Middle frontal gyrus (tissue), 1 donor: ENCODE results near the gene CD58.

Experiments
- DNase-seq: peaks from one replicate; pipeline ENCODE4 v3.0.0-alpha.2; 2015; ENCODE audit warnings: low spot score; ENCODE audit errors: extremely low spot score

Gene CD58

GRCh38 chr1:116472431-116472961, 98.3 kb downstream of the CD58 start:
- no peak for DNase-seq

- DNase-seq, result no peak
Measured at GRCh38 chr1:116471241-116471640, 99.6 kb downstream of the CD58 start.

DNA sequence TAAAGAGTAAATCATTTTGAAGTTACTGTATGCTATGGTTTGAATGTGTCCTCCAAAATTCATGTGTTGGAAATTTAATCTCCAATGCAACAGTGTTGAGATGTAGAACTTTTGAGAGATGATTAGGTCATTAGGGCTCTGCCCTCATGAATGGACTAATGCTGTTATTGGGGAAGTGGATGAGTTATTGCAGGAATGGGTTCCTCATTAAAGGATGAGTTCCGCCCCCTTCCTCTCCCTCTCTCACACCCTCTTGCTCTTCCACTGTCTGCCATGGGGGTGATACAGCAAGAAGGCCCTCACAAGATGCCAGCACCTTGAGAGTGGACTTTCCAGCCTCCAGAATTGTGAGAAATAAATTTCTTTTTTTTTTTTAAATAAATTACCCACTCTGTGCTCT, 100.2 kb downstream of the CD58 start:
- no peak for DNase-seq

GRCh38 chr1:116466810-116467557, 103.8 kb downstream of the CD58 start:
- DNase-seq, result no peak

GRCh38 chr1:116465845-116466685, 104.8 kb downstream of the CD58 start:
- DNase-seq, result no peak

DNA sequence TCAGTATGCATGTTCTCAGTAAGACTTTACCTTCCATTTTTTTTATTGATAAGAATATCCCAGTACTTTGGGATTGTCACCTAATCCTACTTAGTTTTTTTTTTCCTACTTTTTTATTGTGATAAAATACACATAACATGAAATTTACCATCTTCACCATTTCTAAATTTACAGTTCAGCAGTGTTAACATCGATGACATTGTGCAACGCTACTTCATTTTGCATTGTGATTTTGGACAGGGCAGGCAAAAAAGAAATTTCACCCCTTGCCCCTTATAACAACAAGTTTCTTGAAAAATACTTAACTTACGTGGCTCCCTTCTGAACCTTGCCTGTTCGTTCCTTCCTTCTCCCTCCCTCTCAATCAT, 105.4 kb downstream of the CD58 start:
- DNase-seq, result no peak
